Esophagus squamous epithelium (tissue), 4 donors: ENCODE results near the gene SKP1.

Experiments
- POLR2A ChIP-seq, 4 donors: fragments of 450-650 bp; IDR thresholded peaks; one replicate each; pipeline ENCODE4 v1.6.1; 2017; ENCODE audit warnings: antibody characterized with exemption in 4 of 4, mild to moderate bottlenecking in 4 of 4, moderate library complexity in 3 of 4
- TF ChIP-seq, protein P1 (sequence below), 6 experiments: fragments of 450-650 bp in 4 of 6; fragments of 200-600 bp in 2 of 6; sonication (generic) in 2 of 6; IDR thresholded peaks; one replicate each; pipeline ENCODE4 v1.5.1; 2016 to 2019; ENCODE audit warnings: antibody characterized with exemption in 6 of 6, mild to moderate bottlenecking in 4 of 6, moderate library complexity in 4 of 6

DNA sequence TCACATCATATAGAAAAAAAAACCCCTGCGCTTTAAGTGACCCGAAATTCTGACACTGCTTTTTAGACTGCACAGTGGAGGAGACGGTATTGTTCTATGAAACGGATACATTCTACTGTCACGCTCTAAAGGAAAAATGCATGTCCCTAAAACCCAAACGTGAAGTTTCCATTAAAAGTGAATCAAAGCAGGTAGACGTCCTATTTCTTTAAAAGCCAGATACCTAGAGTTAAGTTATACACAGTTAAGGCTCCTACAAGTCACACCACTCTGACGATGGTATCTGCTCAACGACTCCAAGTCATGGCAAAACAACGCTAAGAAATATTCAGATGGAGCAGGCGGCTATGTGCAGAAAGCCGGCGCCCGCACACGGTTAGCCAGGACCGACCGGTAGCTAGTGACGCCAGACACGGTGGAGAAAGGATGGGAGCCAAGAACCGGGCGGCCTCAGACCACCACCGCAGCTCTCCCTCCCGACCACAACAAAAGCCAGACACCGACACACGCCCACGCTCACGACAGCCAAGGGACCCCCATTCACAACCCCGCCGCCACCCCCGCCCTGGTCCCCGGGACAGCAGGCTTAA is 734 bp downstream of the SKP1 start:
- no peak for TF ChIP-seq POLR2A (IDR thresholded peaks at IDR 0.05)
- TF ChIP-seq, protein P1, sequence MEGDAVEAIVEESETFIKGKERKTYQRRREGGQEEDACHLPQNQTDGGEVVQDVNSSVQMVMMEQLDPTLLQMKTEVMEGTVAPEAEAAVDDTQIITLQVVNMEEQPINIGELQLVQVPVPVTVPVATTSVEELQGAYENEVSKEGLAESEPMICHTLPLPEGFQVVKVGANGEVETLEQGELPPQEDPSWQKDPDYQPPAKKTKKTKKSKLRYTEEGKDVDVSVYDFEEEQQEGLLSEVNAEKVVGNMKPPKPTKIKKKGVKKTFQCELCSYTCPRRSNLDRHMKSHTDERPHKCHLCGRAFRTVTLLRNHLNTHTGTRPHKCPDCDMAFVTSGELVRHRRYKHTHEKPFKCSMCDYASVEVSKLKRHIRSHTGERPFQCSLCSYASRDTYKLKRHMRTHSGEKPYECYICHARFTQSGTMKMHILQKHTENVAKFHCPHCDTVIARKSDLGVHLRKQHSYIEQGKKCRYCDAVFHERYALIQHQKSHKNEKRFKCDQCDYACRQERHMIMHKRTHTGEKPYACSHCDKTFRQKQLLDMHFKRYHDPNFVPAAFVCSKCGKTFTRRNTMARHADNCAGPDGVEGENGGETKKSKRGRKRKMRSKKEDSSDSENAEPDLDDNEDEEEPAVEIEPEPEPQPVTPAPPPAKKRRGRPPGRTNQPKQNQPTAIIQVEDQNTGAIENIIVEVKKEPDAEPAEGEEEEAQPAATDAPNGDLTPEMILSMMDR (IDR thresholded peaks at IDR 0.05) = no peak
